Left colon (tissue), 2 donors: ENCODE data around the gene ADD2. TPM values are rescaled to one million over a fixed set of nuclear protein-coding genes. Genes with fewer than 3 reads are reported as not detected.

ENCODE experiments used
- ATAC-seq: fragments of 200-7000 bp; cut with Tn5 transposase; one replicate; pipeline ENCODE4 v1.9.1; 2020; ENCODE audit warnings: mild to moderate bottlenecking, moderate library complexity
- DNase-seq, 2 donors: peaks; one replicate each; pipeline ENCODE4 v3.0.0-alpha.2; 2020
- intact Hi-C, 2 donors: fragments of 100-400 bp; cut with DNase I in 1 of 2; cut with micrococcal nuclease in 1 of 2; formaldehyde crosslinking; loops; one replicate each; pipeline versions ENCODE4 v1.11.2 to v1.14.0; 2022; cut with DNase I, micrococcal nuclease
- total RNA-seq, 2 donors: library from RNA; stranded (reverse); fragmentation: NEBNext Ultra II Directional; extraction: Animal tissue kit (Norgen Biotek cat#: 25700); gene quantifications; one replicate each; pipeline ENCODE4 v1.2.1, GENCODE V29; 2021
- donor health status: DM: no; HTN: no; CAD: no.
- donor health status: DM: yes; HTN: yes; CAD: no.

Gene ADD2
- total RNA-seq, 2 donors from 2014 or later = 0.21 to 0.61 TPM

- intact Hi-C loops = no loop called here
- no peak for DNase-seq
- ATAC-seq = no peak
Observed at GRCh38 chr2:70730730-70731129, 37.3 kb downstream of the ADD2 start.

- DNase-seq (no peak), ATAC-seq (no peak)
- intact Hi-C loops = no loop called here
Observed at GRCh38 chr2:70729647-70730046, 38.4 kb downstream of the ADD2 start.

DNA sequence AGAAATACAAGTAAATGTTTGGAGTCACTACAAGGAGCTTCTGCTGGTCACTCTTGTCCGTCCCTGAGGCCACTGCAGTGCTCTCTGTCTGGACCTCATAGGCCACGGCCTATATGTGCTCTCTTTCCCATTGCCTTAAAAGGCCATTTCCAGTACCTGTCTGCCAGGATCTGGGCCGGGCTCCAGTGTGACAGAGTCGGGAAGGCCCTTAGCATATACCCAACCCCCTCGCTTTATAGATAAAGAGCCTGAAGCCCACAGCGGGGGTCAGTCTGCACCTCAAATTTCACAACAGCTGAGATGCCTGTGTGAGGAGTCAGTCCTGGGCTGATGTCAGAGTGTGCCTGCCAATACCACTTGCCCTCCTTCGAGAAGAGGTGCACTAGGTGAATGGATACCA lies 39.9 kb downstream of the ADD2 start:
- ATAC-seq (no peak), DNase-seq (no peak)
- intact Hi-C loops = no loop called here

- no peak for ATAC-seq
- intact Hi-C loops = no loop called here
- DNase-seq = no peak
Observed at GRCh38 chr2:70726947-70727725, 40.9 kb downstream of the ADD2 start.

GRCh38 chr2:70725505-70725904 lies 42.5 kb downstream of the ADD2 start:
- intact Hi-C loops = no loop called here
- DNase-seq = no peak
- ATAC-seq = no peak

DNA sequence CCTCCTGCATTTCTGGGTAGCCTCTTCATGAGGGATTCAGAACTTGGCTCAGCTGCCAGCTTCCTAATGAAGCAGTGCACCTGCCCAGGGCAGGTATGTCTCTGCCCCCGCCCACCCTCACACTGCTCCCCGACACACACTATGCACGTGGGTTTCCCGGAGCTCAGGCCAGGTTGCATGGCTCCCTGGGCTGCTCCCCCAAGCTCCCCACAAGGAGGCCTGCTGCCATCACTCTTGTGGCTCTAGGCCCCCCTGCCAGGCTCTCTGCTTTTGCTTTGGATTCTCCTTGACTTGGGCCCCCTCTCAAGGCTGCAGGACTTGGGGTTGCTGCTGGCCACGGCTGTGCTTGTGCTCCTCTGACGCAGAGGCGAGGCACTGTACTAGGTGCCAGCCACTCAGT lies 43.6 kb downstream of the ADD2 start:
- ATAC-seq (no peak), DNase-seq (no peak)

GRCh38 chr2:70723286-70723885 lies 44.6 kb downstream of the ADD2 start:
- ATAC-seq (no peak), DNase-seq (no peak)
- intact Hi-C loops = no loop called here

More for the DNA sequence above, 43.6 kb downstream of the ADD2 start:
- intact Hi-C loops = no loop called here

DNA sequence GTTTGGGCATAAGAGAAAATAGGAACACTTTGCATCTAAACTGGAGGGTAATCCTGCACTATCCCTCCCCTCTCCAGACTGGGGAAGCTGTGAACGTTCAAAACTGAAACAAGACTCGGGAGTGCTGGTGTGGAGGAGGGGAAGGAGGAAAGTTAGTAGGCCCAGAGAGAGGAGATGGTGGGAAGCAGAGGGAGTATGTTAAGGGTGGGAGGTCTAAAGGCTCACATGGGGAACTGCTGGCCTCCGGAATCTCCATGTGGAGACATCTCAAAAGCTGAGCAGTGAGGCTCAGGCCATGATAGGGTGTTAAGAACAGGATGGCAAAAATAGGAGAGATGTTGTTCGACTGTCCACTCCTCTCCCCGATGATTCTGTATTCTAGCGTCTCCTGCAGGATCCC lies 47.9 kb downstream of the ADD2 start:
- ATAC-seq = no peak
- intact Hi-C loops = no loop called here

GRCh38 chr2:70719231-70719630 lies 48.8 kb downstream of the ADD2 start:
- ATAC-seq (no peak), DNase-seq (no peak)
- intact Hi-C loops = no loop called here

More for the DNA sequence above, 47.9 kb downstream of the ADD2 start:
- DNase-seq = no peak

DNA sequence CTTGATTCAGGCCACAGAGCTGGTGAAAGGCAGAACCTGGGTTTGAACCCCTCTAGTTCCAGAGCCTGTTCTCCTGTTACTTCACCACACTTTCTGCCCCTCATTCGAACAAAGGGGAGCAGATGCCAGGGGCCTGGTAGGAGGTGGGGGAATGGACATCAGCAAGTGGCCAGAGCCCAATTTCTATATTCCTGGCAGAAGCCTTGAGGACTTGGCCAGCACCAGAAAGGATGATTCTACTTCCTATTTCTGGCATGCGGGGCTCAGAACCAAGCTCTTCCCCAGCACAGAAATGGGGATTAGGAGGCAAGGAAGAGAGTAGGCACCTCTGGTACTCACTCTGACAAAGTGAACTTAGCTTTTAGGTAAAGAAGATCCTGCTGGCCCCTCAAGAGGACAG lies 49.3 kb downstream of the ADD2 start:
- no peak for DNase-seq
- no peak for ATAC-seq
- intact Hi-C loops = no loop called here

- intact Hi-C loops = no loop called here
- ATAC-seq (no peak), DNase-seq (no peak)
Observed at GRCh38 chr2:70718241-70718640, 49.8 kb downstream of the ADD2 start.

GRCh38 chr2:70717431-70718038 lies 50.5 kb downstream of the ADD2 start:
- DNase-seq (no peak), ATAC-seq (no peak)
- intact Hi-C loops = no loop called here

DNA sequence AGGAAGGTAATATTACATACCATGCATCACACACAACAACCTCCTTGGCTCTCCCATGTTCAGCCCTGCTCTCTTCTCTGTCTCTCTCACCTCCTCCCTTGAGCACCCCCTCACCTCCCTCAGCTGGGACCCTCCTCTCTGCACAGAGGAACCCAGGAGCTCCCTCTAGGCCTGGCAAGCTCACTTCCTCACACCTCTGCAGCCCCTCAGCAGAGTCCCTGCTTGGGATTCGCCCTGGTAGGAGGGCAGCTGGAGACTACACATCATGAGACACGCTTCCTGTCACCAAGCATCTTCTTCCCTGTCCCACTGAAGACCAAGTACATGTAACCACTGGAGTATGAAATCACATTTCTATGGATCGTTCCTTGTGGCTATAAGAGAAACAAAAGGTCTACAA lies 51.0 kb downstream of the ADD2 start:
- no peak for ATAC-seq
- no peak for DNase-seq
- intact Hi-C loops = no loop called here

- intact Hi-C loops = no loop called here
- ATAC-seq (no peak), DNase-seq (no peak)
Observed at GRCh38 chr2:70716131-70716743, 51.8 kb downstream of the ADD2 start.

DNA sequence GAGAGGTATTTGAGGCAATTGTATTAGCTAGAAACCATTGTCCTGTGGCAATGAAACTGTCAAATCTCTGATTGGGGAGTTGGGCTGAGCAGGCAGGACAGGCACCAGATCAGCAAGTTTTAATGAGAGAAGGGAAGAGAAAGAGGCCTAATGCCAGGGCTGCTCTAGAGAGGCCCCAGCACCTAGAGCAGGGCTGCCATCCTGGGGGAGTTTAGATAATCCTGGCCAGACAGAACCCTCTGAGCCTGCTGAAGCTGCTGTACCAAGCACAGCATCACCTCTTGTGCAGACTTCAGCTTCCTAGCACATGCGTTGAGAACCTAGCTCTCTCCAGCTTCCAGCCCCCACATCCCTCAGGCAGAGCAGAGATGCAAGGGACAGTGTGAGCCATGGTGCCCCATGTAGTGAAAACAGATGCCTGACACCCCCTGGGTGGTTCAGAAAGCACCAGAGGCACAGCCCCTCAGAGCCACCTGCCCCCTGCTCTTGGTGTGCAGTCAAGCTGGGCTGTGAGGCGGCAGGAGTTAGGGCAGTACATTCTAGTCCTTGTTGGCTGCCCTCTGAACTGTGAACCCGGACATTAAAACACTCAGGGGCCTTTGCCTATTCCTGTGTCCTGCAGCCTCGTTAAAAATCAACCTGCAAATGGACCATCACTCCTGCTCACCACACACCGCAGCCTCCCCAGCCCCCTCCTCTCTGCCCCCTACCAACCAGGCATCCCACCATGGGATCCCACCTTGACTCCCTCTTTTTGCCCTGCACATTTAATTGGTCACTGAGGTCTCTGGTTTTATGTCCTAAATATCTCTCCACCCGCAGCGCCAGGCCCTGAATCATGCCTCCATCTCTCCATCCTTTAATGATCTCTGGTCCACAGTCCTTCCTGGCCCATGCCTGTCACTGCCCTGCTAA lies 52.7 kb downstream of the ADD2 start:
- DNase-seq (no peak), ATAC-seq (no peak)
- intact Hi-C loops = no loop called here

DNA sequence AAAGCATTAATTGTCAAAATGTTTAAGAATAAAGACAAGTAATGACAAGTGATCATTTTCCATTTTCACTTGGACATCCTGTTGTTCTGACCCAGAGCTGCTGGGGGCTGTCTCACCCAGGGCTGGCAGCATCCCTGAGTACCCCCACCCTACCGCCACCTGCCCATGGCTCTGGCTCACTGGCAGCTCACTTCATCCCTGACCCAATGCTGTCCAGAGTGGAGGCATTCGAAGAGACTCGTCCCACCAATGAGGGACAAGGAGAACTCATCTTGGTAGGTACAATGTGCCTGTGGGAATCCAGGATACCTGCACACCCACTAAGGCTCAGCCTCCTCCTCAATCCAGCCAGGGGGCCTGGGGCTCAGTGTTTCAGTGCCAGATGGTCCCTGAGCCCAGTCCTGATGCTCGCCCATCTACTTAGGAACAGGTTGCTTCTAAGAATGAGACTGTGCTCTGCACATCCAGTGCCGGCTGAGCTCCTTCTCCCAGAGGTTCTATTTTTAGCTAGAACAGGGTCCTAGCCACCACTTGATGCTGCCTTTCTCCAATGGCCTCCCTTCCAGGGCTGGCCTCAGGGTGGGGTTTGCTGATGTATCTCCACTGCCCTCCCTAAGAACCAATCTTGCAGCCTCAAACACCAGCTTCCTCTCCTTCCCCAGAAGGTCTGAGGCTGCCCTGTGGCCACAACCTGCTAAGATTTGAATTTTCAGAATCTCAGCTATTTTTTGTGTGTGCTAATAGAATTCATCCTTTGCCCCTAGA lies 53.7 kb downstream of the ADD2 start:
- ATAC-seq (no peak), DNase-seq (no peak)
- intact Hi-C loops = no loop called here

- DNase-seq (no peak), ATAC-seq (no peak)
- intact Hi-C loops = no loop called here
Observed at GRCh38 chr2:70712916-70713315, 55.1 kb downstream of the ADD2 start.

GRCh38 chr2:70711191-70711590 lies 56.8 kb downstream of the ADD2 start:
- ATAC-seq (no peak), DNase-seq (no peak)
- intact Hi-C loops = no loop called here
